Activated gamma-delta T cell treated with Interleukin-2 at 50 U/mL for 16 hours (primary cell): ENCODE results near the gene PDCD7.
A peak's percentile ranks its signal among the peaks of the same experiment; 100 is the strongest.
"Not testable (repeated sequence)": the region's sequence is repeated elsewhere in the genome, so short reads cannot be mapped to it uniquely, and the experiment has no call there.

Source experiments
- DNase-seq: peaks from one replicate; pipeline ENCODE4 v3.0.0-alpha.2; 2020

The PDCD7 gene

GRCh38 chr15:65115542-65115941, 18.1 kb downstream of the PDCD7 start:
- DNase-seq = no peak

GRCh38 chr15:65115086-65115485, 18.5 kb downstream of the PDCD7 start, which contains the start of gene UBAP1L:
Gene UBAP1L (minus strand): TSS chr15:65115200. CDS start chr15:65106215, 8,985 bp downstream.
- DNase-seq = no peak

- no peak for DNase-seq
Measured at GRCh38 chr15:65110676-65111292, 22.8 kb downstream of the PDCD7 start.

- no peak for DNase-seq
Measured at GRCh38 chr15:65106011-65106590, 27.5 kb downstream of the PDCD7 start.

- no peak for DNase-seq
Measured at GRCh38 chr15:65105038-65105437, 28.6 kb downstream of the PDCD7 start.

GRCh38 chr15:65102912-65103311, 30.7 kb downstream of the PDCD7 start:
- DNase-seq = no peak

- no peak for DNase-seq
Measured at GRCh38 chr15:65101891-65102708, 31.5 kb downstream of the PDCD7 start.

- DNase-seq = peak; percentile 26
Measured at GRCh38 chr15:65101411-65101890, 32.2 kb downstream of the PDCD7 start.

GRCh38 chr15:65100442-65100841, 33.2 kb downstream of the PDCD7 start:
- no peak for DNase-seq

GRCh38 chr15:65099801-65100200, 33.8 kb downstream of the PDCD7 start:
- DNase-seq = not testable (repeated sequence)

- no peak for DNase-seq
Measured at GRCh38 chr15:65099336-65099735, 34.3 kb downstream of the PDCD7 start.

- DNase-seq = no peak
Measured at GRCh38 chr15:65097651-65098263, 35.9 kb downstream of the PDCD7 start.

GRCh38 chr15:65096481-65097385, 36.9 kb downstream of the PDCD7 start:
- no peak for DNase-seq

- no peak for DNase-seq
Measured at GRCh38 chr15:65095747-65096104, 37.9 kb downstream of the PDCD7 start.

- DNase-seq = no peak
Measured at GRCh38 chr15:65095011-65095746, 38.4 kb downstream of the PDCD7 start.

- no peak for DNase-seq
Measured at GRCh38 chr15:65094294-65094995, 39.2 kb downstream of the PDCD7 start.

GRCh38 chr15:65093793-65094170, 39.8 kb downstream of the PDCD7 start:
- DNase-seq = not testable (repeated sequence)

- DNase-seq = no peak
Measured at GRCh38 chr15:65092911-65093792, 40.5 kb downstream of the PDCD7 start.

- no peak for DNase-seq
Measured at GRCh38 chr15:65091946-65092770, 41.5 kb downstream of the PDCD7 start.
